ENCODE measurements around the gene ACTL6B. TPM values are rescaled to one million over a fixed set of nuclear protein-coding genes. Genes with fewer than 3 reads are reported as not detected.

Gene ACTL6B
- total RNA-seq, 2 donors from 2014 or later, result not detected

- H3K4me1 Mint-ChIP-seq (ENCODE audit: low read depth), result peaks cover 22% of the 10 kb centered on the region
- DNase-seq (no peak), ATAC-seq (replicated peaks in 1 of 2) (no peak)
- no peaks in the 10 kb centered on the region for H3K9me3 Mint-ChIP-seq
- no peak overlapping the region for H3K27ac Mint-ChIP-seq
- no peaks in the 10 kb centered on the region for H3K27me3 Mint-ChIP-seq (ENCODE audit: low read depth)
- peaks cover 5 to 12% of the 10 kb centered on the region in 2 donors for H3K36me3 Mint-ChIP-seq (ENCODE audit: insufficient read depth in 2 of 2)
- no peak overlapping the region for H3K4me3 Mint-ChIP-seq
Measured at GRCh38 chr7:100680576-100681271, 24.5 kb upstream of the ACTL6B start.

GRCh38 chr7:100679927-100680575 is 23.8 kb upstream of the ACTL6B start:
- peaks cover 22% of the 10 kb centered on the region for H3K4me1 Mint-ChIP-seq (ENCODE audit: low read depth)

GRCh38 chr7:100679129-100679926 is 23.1 kb upstream of the ACTL6B start:
- H3K4me3 Mint-ChIP-seq, result no peak overlapping the region
- no peaks in the 10 kb centered on the region for H3K27me3 Mint-ChIP-seq (ENCODE audit: low read depth)
- peaks cover 22% of the 10 kb centered on the region for H3K4me1 Mint-ChIP-seq (ENCODE audit: low read depth)
- peaks cover 5 to 13% of the 10 kb centered on the region in 2 donors for H3K36me3 Mint-ChIP-seq (ENCODE audit: insufficient read depth in 2 of 2)
- H3K9me3 Mint-ChIP-seq, result no peaks in the 10 kb centered on the region
- no peak for DNase-seq
- ATAC-seq (replicated peaks in 1 of 2), result no peak
- no peak overlapping the region for H3K27ac Mint-ChIP-seq

More at GRCh38 chr7:100679927-100680575, 23.8 kb upstream of the ACTL6B start:
- Mint-ChIP-seq H3K27me3 (ENCODE audit: low read depth) (no peaks in the 10 kb centered on the region), H3K4me3 (no peak overlapping the region), H3K36me3 (ENCODE audit: insufficient read depth in 2 of 2) (peaks cover 5 to 12% of the 10 kb centered on the region in 2 donors), H3K9me3 (no peaks in the 10 kb centered on the region), H3K27ac (peak overlapping the region; percentile 10)
- ATAC-seq (replicated peaks in 1 of 2), result no peak
- no peak for DNase-seq

GRCh38 chr7:100678291-100678984 is 22.2 kb upstream of the ACTL6B start:
- ATAC-seq (replicated peaks in 1 of 2), result no peak
- peaks cover 21% of the 10 kb centered on the region for H3K4me1 Mint-ChIP-seq (ENCODE audit: low read depth)
- peak overlapping the region in 1 of 2 donors; percentile 11 for H3K4me3 Mint-ChIP-seq
- no peaks in the 10 kb centered on the region for H3K9me3 Mint-ChIP-seq
- H3K27me3 Mint-ChIP-seq (ENCODE audit: low read depth), result no peaks in the 10 kb centered on the region
- no peak overlapping the region for H3K27ac Mint-ChIP-seq
- no peak for DNase-seq
- peaks cover 5 to 15% of the 10 kb centered on the region in 2 donors for H3K36me3 Mint-ChIP-seq (ENCODE audit: insufficient read depth in 2 of 2)

- DNase-seq (no peak), ATAC-seq (replicated peaks in 1 of 2) (no peak)
- Mint-ChIP-seq H3K27ac (peak overlapping the region; percentile 80), H3K9me3 (no peaks in the 10 kb centered on the region), H3K27me3 (ENCODE audit: low read depth) (no peaks in the 10 kb centered on the region), H3K36me3 (ENCODE audit: insufficient read depth in 2 of 2) (peaks cover 5 to 13% of the 10 kb centered on the region in 2 donors), H3K4me1 (ENCODE audit: low read depth) (peaks cover 23% of the 10 kb centered on the region), H3K4me3 (peak overlapping the region; percentile 32 to 45)
Measured at GRCh38 chr7:100677308-100678267, 21.3 kb upstream of the ACTL6B start.

- no peak for DNase-seq
- Mint-ChIP-seq H3K36me3 (ENCODE audit: insufficient read depth in 2 of 2) (peaks cover 5 to 13% of the 10 kb centered on the region in 2 donors), H3K9me3 (no peaks in the 10 kb centered on the region), H3K4me1 (ENCODE audit: low read depth) (peaks cover 26% of the 10 kb centered on the region), H3K27me3 (ENCODE audit: low read depth) (no peaks in the 10 kb centered on the region), H3K4me3 (peak overlapping the region; percentile 86 to 92), H3K27ac (peak overlapping the region; percentile 90)
- ATAC-seq (replicated peaks in 1 of 2), result no peak
Measured at GRCh38 chr7:100676501-100677306, 20.5 kb upstream of the ACTL6B start.

- Mint-ChIP-seq H3K27ac (no peak overlapping the region), H3K4me1 (ENCODE audit: low read depth) (peaks cover 26% of the 10 kb centered on the region), H3K4me3 (peak overlapping the region; percentile 84 to 86), H3K27me3 (ENCODE audit: low read depth) (no peaks in the 10 kb centered on the region), H3K9me3 (no peaks in the 10 kb centered on the region), H3K36me3 (ENCODE audit: insufficient read depth in 2 of 2) (peaks cover 5 to 13% of the 10 kb centered on the region in 2 donors)
- ATAC-seq (replicated peaks in 1 of 2) (peak; percentile 53 to 58), DNase-seq (peak; percentile 78 to 81)
Measured at GRCh38 chr7:100675581-100676350, 19.5 kb upstream of the ACTL6B start.

GRCh38 chr7:100675105-100675451 is 18.8 kb upstream of the ACTL6B start:
- Mint-ChIP-seq H3K9me3 (no peaks in the 10 kb centered on the region), H3K4me1 (ENCODE audit: low read depth) (peaks cover 26% of the 10 kb centered on the region), H3K36me3 (ENCODE audit: insufficient read depth in 2 of 2) (peaks cover 5 to 12% of the 10 kb centered on the region in 2 donors), H3K27me3 (ENCODE audit: low read depth) (no peaks in the 10 kb centered on the region), H3K27ac (no peak overlapping the region), H3K4me3 (peak overlapping the region; percentile 97)
- peak; percentile 48 to 49 for DNase-seq
- no peak for ATAC-seq (replicated peaks in 1 of 2)

GRCh38 chr7:100674411-100675104 is 18.3 kb upstream of the ACTL6B start:
- peak; percentile 34 to 46 for DNase-seq
- Mint-ChIP-seq H3K4me1 (ENCODE audit: low read depth) (peaks cover 26% of the 10 kb centered on the region), H3K4me3 (peak overlapping the region; percentile 97), H3K36me3 (ENCODE audit: insufficient read depth in 2 of 2) (peaks cover 5 to 10% of the 10 kb centered on the region in 2 donors), H3K9me3 (no peaks in the 10 kb centered on the region), H3K27me3 (ENCODE audit: low read depth) (no peaks in the 10 kb centered on the region), H3K27ac (peak overlapping the region; percentile 95)
- ATAC-seq (replicated peaks in 1 of 2), result no peak

- H3K27me3 Mint-ChIP-seq (ENCODE audit: low read depth), result no peaks in the 10 kb centered on the region
- no peaks in the 10 kb centered on the region for H3K9me3 Mint-ChIP-seq
- peak overlapping the region; percentile 95 for H3K27ac Mint-ChIP-seq
- ATAC-seq (replicated peaks in 1 of 2) (peak in 1 of 2 donors; percentile 0), DNase-seq (peak in 1 of 2 donors; percentile 42)
- peak overlapping the region; percentile 97 for H3K4me3 Mint-ChIP-seq
- peaks cover 5 to 7% of the 10 kb centered on the region in 2 donors for H3K36me3 Mint-ChIP-seq (ENCODE audit: insufficient read depth in 2 of 2)
- H3K4me1 Mint-ChIP-seq (ENCODE audit: low read depth), result peaks cover 22% of the 10 kb centered on the region
Measured at GRCh38 chr7:100673942-100674410, 17.7 kb upstream of the ACTL6B start.

Measured in activated T-cell treated with anti-CD3 and anti-CD28 coated beads, Interleukin-2, amount 50 U/mL, for 72 hours (primary cell).